Measurements from ENCODE around the gene PNMA6F.

DNA sequence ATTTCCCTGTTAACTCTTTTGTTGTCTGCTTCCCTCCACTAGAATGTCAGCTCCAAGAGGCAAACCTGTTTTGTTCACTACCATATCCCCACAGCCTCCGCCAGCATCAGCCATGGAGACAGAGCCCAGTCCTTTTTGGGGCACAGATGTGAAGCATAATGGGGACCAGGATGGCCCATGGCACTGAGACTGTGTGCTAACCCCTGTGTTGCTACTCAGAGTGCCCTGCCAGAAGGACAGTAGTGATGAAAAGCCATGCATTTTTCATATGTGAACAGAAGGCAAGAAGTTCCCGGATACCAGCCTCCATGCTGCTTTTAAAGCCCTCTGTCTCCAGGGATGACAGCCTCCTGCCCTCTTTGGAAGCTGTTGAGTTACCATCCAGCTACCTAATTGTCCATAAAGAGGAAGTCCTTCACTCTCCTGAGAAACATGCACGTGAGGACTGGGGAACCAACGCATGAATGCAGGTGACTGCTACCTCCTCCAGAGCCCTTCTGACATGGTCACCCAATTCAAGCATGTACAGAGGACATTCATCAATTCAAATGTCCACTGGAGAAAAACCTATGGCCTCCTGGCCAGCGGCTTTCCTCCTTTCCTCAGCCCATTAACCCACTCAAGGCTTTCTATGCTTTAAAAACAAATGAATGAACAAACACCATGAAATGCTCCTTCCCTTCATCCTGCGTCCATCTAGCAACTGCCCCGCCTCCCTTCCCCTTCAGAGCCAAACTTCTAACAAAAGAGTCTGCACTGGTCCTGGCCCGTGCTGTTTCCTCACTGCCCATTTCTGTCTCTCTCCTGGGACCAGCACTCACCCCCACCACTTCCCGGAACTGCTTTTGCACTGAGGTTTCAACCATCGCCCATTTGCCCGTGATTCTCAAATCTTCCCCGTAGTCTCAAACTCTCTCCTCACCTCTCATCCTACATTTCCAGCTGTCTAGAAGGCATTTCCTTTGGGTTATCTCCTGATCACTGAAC is 18.0 kb downstream of the PNMA6F start:
- TF ChIP-seq, protein P1, sequence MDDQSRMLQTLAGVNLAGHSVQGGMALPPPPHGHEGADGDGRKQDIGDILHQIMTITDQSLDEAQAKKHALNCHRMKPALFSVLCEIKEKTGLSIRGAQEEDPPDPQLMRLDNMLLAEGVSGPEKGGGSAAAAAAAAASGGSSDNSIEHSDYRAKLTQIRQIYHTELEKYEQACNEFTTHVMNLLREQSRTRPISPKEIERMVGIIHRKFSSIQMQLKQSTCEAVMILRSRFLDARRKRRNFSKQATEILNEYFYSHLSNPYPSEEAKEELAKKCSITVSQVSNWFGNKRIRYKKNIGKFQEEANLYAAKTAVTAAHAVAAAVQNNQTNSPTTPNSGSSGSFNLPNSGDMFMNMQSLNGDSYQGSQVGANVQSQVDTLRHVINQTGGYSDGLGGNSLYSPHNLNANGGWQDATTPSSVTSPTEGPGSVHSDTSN (IDR thresholded peaks at IDR 0.05) = no peak
- TF ChIP-seq, protein P2, sequence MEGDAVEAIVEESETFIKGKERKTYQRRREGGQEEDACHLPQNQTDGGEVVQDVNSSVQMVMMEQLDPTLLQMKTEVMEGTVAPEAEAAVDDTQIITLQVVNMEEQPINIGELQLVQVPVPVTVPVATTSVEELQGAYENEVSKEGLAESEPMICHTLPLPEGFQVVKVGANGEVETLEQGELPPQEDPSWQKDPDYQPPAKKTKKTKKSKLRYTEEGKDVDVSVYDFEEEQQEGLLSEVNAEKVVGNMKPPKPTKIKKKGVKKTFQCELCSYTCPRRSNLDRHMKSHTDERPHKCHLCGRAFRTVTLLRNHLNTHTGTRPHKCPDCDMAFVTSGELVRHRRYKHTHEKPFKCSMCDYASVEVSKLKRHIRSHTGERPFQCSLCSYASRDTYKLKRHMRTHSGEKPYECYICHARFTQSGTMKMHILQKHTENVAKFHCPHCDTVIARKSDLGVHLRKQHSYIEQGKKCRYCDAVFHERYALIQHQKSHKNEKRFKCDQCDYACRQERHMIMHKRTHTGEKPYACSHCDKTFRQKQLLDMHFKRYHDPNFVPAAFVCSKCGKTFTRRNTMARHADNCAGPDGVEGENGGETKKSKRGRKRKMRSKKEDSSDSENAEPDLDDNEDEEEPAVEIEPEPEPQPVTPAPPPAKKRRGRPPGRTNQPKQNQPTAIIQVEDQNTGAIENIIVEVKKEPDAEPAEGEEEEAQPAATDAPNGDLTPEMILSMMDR (IDR thresholded peaks at IDR 0.05) = no peak
- no peak for TF ChIP-seq YY1 (IDR thresholded peaks at IDR 0.05; ENCODE audit: low read depth)
- no peak for TF ChIP-seq POLR2AphosphoS5 (IDR thresholded peaks at IDR 0.05; ENCODE audit: low read depth, low read length)
- no peak for TF ChIP-seq USF2 (IDR thresholded peaks at IDR 0.05; ENCODE audit: borderline replicate concordance, low read depth, low read length)
- TF ChIP-seq, protein P3, sequence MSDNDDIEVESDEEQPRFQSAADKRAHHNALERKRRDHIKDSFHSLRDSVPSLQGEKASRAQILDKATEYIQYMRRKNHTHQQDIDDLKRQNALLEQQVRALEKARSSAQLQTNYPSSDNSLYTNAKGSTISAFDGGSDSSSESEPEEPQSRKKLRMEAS (IDR thresholded peaks at IDR 0.05; ENCODE audit: low read depth) = no peak
- no peak for TF ChIP-seq USF1 (IDR thresholded peaks at IDR 0.05; ENCODE audit: borderline replicate concordance, low read depth)
- TF ChIP-seq SMC3 (IDR thresholded peaks at IDR 0.05; ENCODE audit: low read depth, low read length) = no peak
- TF ChIP-seq, protein P4, sequence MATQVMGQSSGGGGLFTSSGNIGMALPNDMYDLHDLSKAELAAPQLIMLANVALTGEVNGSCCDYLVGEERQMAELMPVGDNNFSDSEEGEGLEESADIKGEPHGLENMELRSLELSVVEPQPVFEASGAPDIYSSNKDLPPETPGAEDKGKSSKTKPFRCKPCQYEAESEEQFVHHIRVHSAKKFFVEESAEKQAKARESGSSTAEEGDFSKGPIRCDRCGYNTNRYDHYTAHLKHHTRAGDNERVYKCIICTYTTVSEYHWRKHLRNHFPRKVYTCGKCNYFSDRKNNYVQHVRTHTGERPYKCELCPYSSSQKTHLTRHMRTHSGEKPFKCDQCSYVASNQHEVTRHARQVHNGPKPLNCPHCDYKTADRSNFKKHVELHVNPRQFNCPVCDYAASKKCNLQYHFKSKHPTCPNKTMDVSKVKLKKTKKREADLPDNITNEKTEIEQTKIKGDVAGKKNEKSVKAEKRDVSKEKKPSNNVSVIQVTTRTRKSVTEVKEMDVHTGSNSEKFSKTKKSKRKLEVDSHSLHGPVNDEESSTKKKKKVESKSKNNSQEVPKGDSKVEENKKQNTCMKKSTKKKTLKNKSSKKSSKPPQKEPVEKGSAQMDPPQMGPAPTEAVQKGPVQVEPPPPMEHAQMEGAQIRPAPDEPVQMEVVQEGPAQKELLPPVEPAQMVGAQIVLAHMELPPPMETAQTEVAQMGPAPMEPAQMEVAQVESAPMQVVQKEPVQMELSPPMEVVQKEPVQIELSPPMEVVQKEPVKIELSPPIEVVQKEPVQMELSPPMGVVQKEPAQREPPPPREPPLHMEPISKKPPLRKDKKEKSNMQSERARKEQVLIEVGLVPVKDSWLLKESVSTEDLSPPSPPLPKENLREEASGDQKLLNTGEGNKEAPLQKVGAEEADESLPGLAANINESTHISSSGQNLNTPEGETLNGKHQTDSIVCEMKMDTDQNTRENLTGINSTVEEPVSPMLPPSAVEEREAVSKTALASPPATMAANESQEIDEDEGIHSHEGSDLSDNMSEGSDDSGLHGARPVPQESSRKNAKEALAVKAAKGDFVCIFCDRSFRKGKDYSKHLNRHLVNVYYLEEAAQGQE (IDR thresholded peaks at IDR 0.05; ENCODE audit: low read depth, low read length) = no peak
- no peak for TF ChIP-seq EP300 (IDR thresholded peaks at IDR 0.05; ENCODE audit: borderline replicate concordance in 1 of 2, low read depth in 1 of 2, low read length in 1 of 2)
- TF ChIP-seq TCF12 (IDR thresholded peaks at IDR 0.05) = no peak
